Measurements from ENCODE around the gene FZD2. TPM values are rescaled to one million over a fixed set of nuclear protein-coding genes. Genes with fewer than 3 reads are reported as not detected.

FZD2 gene
- total RNA-seq, 1 experiment from 2014 or later: 12.8 TPM

DNA sequence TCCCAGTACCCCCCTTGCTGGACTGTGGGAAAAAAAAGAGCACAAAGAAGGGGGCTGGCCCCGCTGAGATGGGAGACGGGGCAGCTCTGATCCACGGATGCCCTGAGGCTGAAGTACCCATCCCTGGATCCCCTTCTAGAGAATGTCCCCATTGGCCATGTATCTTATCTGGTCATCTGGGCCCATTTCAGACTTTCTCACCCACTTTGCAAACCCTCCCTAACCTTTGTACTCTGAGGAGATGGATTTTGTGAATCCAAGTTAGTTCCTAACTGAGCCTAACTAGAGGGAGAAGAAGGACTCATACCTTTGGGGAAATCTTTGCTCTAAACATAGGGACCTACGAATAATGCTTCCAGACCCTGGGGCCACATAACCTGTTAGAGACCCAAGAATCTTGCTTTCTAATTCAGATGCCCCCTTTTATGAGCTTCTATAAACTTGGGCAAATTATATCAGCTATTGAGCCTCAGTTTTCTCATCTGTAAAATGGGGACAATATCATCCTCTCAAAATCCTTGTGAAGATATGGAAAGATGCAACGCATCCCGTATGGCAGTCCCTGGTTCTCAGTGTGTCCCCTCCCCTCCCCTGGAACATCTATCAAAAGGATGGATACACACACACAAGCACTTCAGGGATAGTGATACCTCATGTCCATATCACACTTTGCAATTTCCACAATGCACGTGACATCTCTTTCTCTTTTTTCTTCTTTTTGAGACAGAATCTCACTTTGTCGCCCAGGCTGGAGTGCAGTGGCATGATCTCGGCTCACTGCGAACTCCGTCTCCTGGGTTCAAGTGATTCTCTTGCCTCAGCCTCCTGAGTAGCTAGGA is 16.8 kb upstream of the FZD2 start:
- no TSS peak for BruUV-seq (replicated peaks)
- Histone ChIP-seq H3K27ac (ENCODE audit: low read depth, low read length) (no peak overlapping the region), H3K4me1 (ENCODE audit: control insufficient read depth in 1 of 2, insufficient read depth in 2 of 2, low read length in 2 of 2) (peaks cover 33 to 51% of the 10 kb centered on the region in 2 experiments), H3K9me3 (ENCODE audit: control insufficient read depth in 1 of 2, insufficient read depth in 1 of 2, low read depth in 1 of 2, low read length in 2 of 2) (no peaks in the 10 kb centered on the region), H3K4me2 (ENCODE audit: low read length) (no peak overlapping the region), H2AFZ (ENCODE audit: low read depth, low read length, poor library complexity, severe bottlenecking) (no peak overlapping the region), H3K79me2 (ENCODE audit: insufficient read depth, low read length) (no peaks in the 10 kb centered on the region), H3K9ac (ENCODE audit: low read length) (no peak overlapping the region), H3K4me3 (replicated peaks in 1 of 2; ENCODE audit: low read depth in 1 of 2, low read length in 2 of 2) (no peak overlapping the region), H4K20me1 (ENCODE audit: insufficient read depth) (no peaks in the 10 kb centered on the region), H3K27me3 (ENCODE audit: insufficient read depth, low read length) (no peaks in the 10 kb centered on the region), H3K9me2 (ENCODE audit: insufficient read depth) (no peaks in the 10 kb centered on the region), H3K36me3 (ENCODE audit: control insufficient read depth in 1 of 2, insufficient read depth in 2 of 2, low read length in 2 of 2) (no peaks in the 10 kb centered on the region)
- ATAC-seq: no peak
- ChIA-PET CTCF (interaction anchor here (1.1 kb wide), 1 partner anchor 17 kb away, joined by 3 read pairs; no protein-coding TSS in a partner anchor), RAD21 (ENCODE audit: low non-redundant PET in 1 of 2, low total read pairs in 2 of 2, uncharacterized antibody in 2 of 2, unreplicated experiment in 2 of 2) (no interaction called here), POLR2A (interaction anchor here (1.2 kb wide), 1 partner anchor 17 kb away, joined by 3 read pairs; no protein-coding TSS in a partner anchor)
- no peak for TF ChIP-seq RAD21 (IDR thresholded peaks at IDR 0.05; ENCODE audit: low read depth)
- no peak for TF ChIP-seq ZNF274 (IDR thresholded peaks at IDR 0.05; ENCODE audit: low read depth, low read length)
- TF ChIP-seq YY1 (IDR thresholded peaks at IDR 0.05; ENCODE audit: extremely low read depth, insufficient replicate concordance, low read depth, low read length): no peak
- TF ChIP-seq CEBPB (IDR thresholded peaks at IDR 0.05; ENCODE audit: low read depth): no peak
- no peak for TF ChIP-seq SRF (IDR thresholded peaks at IDR 0.05; ENCODE audit: low read depth)
- TF ChIP-seq, protein P1, sequence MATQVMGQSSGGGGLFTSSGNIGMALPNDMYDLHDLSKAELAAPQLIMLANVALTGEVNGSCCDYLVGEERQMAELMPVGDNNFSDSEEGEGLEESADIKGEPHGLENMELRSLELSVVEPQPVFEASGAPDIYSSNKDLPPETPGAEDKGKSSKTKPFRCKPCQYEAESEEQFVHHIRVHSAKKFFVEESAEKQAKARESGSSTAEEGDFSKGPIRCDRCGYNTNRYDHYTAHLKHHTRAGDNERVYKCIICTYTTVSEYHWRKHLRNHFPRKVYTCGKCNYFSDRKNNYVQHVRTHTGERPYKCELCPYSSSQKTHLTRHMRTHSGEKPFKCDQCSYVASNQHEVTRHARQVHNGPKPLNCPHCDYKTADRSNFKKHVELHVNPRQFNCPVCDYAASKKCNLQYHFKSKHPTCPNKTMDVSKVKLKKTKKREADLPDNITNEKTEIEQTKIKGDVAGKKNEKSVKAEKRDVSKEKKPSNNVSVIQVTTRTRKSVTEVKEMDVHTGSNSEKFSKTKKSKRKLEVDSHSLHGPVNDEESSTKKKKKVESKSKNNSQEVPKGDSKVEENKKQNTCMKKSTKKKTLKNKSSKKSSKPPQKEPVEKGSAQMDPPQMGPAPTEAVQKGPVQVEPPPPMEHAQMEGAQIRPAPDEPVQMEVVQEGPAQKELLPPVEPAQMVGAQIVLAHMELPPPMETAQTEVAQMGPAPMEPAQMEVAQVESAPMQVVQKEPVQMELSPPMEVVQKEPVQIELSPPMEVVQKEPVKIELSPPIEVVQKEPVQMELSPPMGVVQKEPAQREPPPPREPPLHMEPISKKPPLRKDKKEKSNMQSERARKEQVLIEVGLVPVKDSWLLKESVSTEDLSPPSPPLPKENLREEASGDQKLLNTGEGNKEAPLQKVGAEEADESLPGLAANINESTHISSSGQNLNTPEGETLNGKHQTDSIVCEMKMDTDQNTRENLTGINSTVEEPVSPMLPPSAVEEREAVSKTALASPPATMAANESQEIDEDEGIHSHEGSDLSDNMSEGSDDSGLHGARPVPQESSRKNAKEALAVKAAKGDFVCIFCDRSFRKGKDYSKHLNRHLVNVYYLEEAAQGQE (IDR thresholded peaks at IDR 0.05; ENCODE audit: low read depth): no peak
- no peak for TF ChIP-seq POLR2AphosphoS5 (IDR thresholded peaks at IDR 0.05; ENCODE audit: low read depth, low read length)
- no peak for TF ChIP-seq POLR2A (IDR thresholded peaks at IDR 0.05; ENCODE audit: borderline replicate concordance, extremely low read depth, insufficient read depth, insufficient read length)
- no peak for TF ChIP-seq SIN3A (IDR thresholded peaks at IDR 0.05; ENCODE audit: low read depth)
- TF ChIP-seq EZH2 (IDR thresholded peaks at IDR 0.05): no peak
- TF ChIP-seq MAX (IDR thresholded peaks at IDR 0.05): no peak
- no peak for TF ChIP-seq CBX3 (IDR thresholded peaks at IDR 0.05; ENCODE audit: low read depth)
- TF ChIP-seq ZFX (IDR thresholded peaks at IDR 0.05): no peak
- TF ChIP-seq ELF1 (IDR thresholded peaks at IDR 0.05; ENCODE audit: borderline replicate concordance, low read depth): no peak
- TF ChIP-seq TCF7L2 (IDR thresholded peaks at IDR 0.05; ENCODE audit: borderline replicate concordance, extremely low read depth, insufficient read depth, insufficient read length): no peak
- TF ChIP-seq, protein P2, sequence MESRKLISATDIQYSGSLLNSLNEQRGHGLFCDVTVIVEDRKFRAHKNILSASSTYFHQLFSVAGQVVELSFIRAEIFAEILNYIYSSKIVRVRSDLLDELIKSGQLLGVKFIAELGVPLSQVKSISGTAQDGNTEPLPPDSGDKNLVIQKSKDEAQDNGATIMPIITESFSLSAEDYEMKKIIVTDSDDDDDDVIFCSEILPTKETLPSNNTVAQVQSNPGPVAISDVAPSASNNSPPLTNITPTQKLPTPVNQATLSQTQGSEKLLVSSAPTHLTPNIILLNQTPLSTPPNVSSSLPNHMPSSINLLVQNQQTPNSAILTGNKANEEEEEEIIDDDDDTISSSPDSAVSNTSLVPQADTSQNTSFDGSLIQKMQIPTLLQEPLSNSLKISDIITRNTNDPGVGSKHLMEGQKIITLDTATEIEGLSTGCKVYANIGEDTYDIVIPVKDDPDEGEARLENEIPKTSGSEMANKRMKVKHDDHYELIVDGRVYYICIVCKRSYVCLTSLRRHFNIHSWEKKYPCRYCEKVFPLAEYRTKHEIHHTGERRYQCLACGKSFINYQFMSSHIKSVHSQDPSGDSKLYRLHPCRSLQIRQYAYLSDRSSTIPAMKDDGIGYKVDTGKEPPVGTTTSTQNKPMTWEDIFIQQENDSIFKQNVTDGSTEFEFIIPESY (IDR thresholded peaks at IDR 0.05; ENCODE audit: extremely low read depth, insufficient replicate concordance, low read length): no peak
- DNase-seq (ENCODE audit: low read depth, low spot score): no peak
- intact Hi-C loops (cut with micrococcal nuclease): no loop called here

Data from HCT116 (cell line).